ENCODE results near the gene FASTKD2. TPM values are rescaled to one million over a fixed set of nuclear protein-coding genes. Genes with fewer than 3 reads are reported as not detected.
A peak's percentile ranks its signal among the peaks of the same experiment; 100 is the strongest.

The FASTKD2 gene
- total RNA-seq, 1 donor = 38.7 TPM

DNA sequence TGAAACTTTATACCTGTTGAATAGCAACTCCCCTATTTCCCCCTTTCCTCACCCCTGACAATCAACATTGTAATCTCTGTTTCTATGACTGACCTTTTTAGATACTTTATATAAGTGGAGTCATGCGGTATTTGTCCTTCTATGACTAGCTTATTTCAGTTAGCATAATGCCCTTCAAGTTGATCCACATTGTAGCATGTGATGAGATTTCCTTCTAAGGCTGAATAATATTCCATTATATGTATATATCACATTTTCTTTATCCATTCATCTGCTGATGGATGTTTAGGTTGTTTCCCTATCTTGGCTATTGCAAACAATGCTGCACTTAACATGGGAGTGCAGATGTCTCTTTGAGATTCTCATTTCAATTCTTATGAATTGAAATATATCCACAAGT is 9.5 kb downstream of the FASTKD2 start:
- peaks cover 13% of the 10 kb centered on the region for H3K9me3 ChIP-seq (ENCODE audit: low read depth, low read length)
- H3K4me3 ChIP-seq (ENCODE audit: low read length) = no peak overlapping the region
- H3K4me1 ChIP-seq (ENCODE audit: insufficient read depth, low read length) = no peaks in the 10 kb centered on the region
- H3K27me3 ChIP-seq (ENCODE audit: insufficient read depth, low read length) = no peaks in the 10 kb centered on the region

DNA sequence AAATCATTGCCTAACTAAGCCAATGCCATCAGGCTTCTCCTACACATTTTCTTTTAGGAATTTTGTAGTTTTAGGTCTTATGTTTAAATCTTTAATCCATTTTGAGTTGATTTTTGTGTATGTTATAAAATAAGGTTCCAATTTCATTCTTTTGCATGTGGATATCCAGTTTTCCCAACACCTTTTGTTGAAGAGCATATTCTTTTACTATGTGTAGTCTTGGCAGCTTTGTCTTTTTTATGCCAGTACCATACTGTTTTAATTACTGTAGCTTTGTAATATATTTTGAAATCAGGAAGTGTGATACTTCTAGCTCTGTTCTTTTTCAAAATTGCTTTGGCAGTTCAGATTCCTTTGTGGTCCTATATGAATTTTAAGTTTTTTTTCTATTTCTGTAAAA is 11.0 kb downstream of the FASTKD2 start:
- H3K27me3 ChIP-seq (ENCODE audit: insufficient read depth, low read length) = no peaks in the 10 kb centered on the region
- no peak overlapping the region for H3K4me3 ChIP-seq (ENCODE audit: low read length)
- H3K4me1 ChIP-seq (ENCODE audit: insufficient read depth, low read length) = no peaks in the 10 kb centered on the region
- H3K9me3 ChIP-seq (ENCODE audit: low read depth, low read length) = peaks cover 23% of the 10 kb centered on the region

DNA sequence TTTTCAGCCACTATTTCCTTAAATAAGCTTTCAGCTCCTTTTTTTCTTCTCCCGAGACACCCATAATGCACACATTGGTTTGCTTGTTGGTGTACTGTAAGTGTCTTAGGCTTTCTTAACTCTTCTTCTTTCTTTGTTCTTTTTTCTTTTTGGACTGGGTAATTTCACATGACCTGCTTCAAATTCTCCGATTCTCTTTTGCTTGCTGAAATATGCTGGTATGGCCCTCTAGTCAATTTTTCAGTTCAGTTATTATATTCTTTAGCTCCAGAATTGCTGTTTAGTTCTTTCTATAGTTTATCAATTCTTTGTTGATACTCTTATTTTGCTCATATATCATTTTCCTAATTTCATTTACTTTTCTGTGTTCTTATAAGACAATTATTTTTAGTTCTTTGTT is 15.3 kb downstream of the FASTKD2 start:
- no peaks in the 10 kb centered on the region for H3K27me3 ChIP-seq (ENCODE audit: insufficient read depth, low read length)
- peaks cover 23% of the 10 kb centered on the region for H3K9me3 ChIP-seq (ENCODE audit: low read depth, low read length)
- H3K4me3 ChIP-seq (ENCODE audit: low read length) = no peak overlapping the region
- H3K4me1 ChIP-seq (ENCODE audit: insufficient read depth, low read length) = no peaks in the 10 kb centered on the region

DNA sequence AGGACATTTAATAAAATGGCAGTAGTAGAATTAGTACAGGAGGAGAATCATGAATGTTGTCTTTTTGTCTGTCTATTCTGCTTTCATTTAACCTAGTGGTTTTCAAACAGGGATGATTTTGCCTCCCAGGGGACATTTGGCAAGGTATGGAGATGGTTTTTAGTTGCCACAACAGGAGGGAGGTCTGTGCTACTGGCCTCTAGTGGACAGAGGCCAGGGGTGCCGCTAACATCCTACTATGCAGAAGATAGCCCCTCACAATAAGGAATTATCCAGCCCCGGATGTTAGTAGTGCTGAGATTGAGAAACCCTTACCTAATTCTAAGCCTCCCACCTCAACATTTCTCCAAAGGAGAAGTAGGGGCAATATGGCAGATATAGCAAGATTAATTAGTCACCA is 18.3 kb downstream of the FASTKD2 start:
- H3K4me3 ChIP-seq (ENCODE audit: low read length) = no peak overlapping the region
- H3K27me3 ChIP-seq (ENCODE audit: insufficient read depth, low read length) = no peaks in the 10 kb centered on the region
- peaks cover 15% of the 10 kb centered on the region for H3K9me3 ChIP-seq (ENCODE audit: low read depth, low read length)
- H3K4me1 ChIP-seq (ENCODE audit: insufficient read depth, low read length) = no peaks in the 10 kb centered on the region

DNA sequence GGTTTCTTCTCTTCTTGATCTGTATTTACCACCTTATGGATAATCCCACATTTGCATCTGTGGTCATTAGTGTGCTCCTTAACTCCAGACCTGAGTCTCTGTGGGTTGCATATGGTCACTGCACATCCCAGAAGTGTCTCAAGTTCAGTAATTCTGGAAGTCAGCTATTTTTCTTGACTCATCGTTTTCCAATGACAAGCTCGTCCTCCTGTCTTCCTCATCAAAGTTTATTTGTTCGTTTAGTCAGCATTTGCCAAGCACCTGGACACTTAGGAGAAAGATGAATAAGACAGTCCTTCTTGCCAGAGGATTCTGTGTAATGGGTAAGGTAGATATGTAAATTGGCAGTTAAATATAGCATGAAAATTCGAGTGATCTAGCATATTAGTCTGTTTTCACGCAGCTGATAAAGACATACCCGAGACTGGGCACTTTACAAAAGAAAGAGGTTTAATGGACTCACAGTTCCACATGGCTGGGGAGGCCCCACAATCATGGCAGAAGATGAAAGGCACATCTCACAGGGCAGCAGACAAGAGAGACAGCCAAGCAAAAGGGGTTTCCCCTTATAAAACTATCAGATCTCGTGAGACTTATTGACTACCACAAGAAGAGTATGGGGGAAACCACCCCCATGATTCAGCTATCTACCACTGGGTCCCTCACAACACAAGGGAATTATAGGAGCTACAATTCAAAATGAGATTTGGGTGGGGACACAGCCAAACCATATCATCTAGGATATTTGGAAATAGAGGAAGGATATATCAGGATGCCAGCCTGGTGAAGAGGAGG is 19.4 kb downstream of the FASTKD2 start:
- no peak overlapping the region for H3K4me3 ChIP-seq (ENCODE audit: low read length)

DNA sequence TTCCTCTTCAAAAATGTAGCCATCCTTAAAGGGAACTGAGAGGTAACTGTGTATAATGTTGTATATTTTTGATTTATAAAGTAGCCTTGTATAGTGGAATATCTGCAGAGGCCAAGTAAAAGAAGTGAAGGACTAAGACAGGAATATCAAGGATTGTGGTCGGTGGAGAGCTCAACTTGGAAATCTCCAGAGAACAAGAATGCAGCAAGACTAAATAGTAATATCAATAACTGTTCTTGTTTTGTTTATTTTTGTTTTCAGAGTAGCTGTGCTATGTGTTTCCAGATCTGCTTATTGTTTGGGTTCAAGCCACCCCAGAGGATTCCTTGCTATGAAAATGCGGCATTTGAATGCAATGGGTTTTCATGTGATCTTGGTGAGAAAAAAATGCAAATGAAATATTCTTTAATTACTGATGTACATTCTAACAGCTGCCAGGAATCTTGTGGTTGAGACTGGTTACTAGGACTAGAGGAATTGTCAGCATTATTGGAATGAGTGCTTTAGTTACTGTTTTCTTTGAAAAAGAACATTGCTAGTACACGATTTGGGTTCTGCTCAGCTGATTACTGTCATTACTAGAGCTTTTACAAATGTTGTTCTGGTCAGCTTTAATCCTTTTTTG is 25.0 kb downstream of the FASTKD2 start:
- Histone ChIP-seq H3K4me1 (ENCODE audit: insufficient read depth, low read length) (no peaks in the 10 kb centered on the region), H3K27me3 (ENCODE audit: insufficient read depth, low read length) (no peaks in the 10 kb centered on the region), H3K9me3 (ENCODE audit: low read depth, low read length) (no peaks in the 10 kb centered on the region)

More for the DNA sequence above, 19.4 kb downstream of the FASTKD2 start:
- peaks cover 11% of the 10 kb centered on the region for H3K9me3 ChIP-seq (ENCODE audit: low read depth, low read length)
- H3K27me3 ChIP-seq (ENCODE audit: insufficient read depth, low read length) = no peaks in the 10 kb centered on the region
- no peaks in the 10 kb centered on the region for H3K4me1 ChIP-seq (ENCODE audit: insufficient read depth, low read length)

DNA sequence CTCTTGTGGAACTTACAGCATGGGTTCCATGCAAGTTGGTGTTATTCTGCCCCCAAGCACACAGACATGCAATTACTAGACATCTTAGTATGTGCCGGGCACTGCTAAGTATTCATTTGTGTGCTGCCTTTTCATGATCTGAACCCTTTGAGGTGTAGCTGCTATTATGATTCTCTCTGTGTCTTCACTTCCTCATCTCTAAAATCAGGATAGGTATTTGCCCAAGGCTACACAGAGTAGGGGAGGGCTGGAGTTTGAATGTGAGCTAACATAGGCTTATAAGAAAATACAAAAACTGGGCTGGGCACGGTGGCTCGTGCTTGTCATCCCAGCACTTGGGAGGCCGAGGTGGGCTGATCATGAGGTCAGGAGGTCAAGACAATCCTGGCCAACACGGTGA is 27.2 kb downstream of the FASTKD2 start:
- H3K4me1 ChIP-seq (ENCODE audit: insufficient read depth, low read length) = peaks cover 4% of the 10 kb centered on the region

More for the DNA sequence above, 25.0 kb downstream of the FASTKD2 start:
- no peak overlapping the region for H3K4me3 ChIP-seq (ENCODE audit: low read length)

DNA sequence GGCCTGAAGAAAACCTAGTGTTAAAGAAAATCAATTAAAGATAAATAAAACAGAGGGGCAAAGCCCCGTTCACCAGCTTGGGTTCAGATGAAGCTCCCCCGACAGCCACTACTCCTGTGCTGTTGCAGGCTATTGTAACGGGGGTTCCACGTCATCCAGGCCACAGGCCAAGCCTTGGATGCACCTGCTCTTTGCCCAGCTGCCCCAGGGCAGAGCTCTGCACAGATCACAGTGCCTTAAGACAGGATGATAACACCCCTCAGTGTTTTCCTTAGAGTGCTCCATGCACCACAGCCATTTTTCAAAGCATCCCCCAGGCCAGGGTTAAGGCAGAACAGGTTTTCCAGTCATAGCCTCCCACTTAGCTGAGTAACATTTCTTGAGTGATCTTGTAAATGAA is 32.0 kb downstream of the FASTKD2 start:
- Histone ChIP-seq H3K4me1 (ENCODE audit: insufficient read depth, low read length) (peaks cover 30% of the 10 kb centered on the region), H3K9me3 (ENCODE audit: low read depth, low read length) (no peaks in the 10 kb centered on the region), H3K4me3 (ENCODE audit: low read length) (no peak overlapping the region), H3K27me3 (ENCODE audit: insufficient read depth, low read length) (no peaks in the 10 kb centered on the region)

More for the DNA sequence above, 27.2 kb downstream of the FASTKD2 start:
- no peak overlapping the region for H3K4me3 ChIP-seq (ENCODE audit: low read length)
- no peaks in the 10 kb centered on the region for H3K9me3 ChIP-seq (ENCODE audit: low read depth, low read length)
- no peaks in the 10 kb centered on the region for H3K27me3 ChIP-seq (ENCODE audit: insufficient read depth, low read length)

DNA sequence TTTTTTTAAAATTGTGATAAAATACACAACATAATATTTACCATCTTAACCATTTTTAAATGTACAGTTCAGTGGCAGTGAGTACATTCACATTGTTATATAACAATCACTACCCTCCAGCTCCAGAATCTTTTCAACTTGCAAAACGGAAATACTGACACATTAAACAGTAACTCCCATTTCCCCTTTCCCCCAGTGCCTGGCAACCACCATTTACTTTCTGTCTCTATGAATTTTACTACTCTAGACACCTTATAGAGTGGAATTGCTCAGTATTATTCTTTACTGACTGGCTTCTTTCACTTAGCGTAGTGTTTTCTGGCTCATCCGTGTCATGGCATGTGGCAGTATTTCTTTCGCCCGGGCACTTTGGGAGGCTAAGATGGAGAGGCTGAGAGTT is 32.6 kb downstream of the FASTKD2 start:
- Histone ChIP-seq H3K9me3 (ENCODE audit: low read depth, low read length) (no peaks in the 10 kb centered on the region), H3K4me3 (ENCODE audit: low read length) (no peak overlapping the region), H3K27me3 (ENCODE audit: insufficient read depth, low read length) (no peaks in the 10 kb centered on the region), H3K4me1 (ENCODE audit: insufficient read depth, low read length) (peaks cover 30% of the 10 kb centered on the region)

DNA sequence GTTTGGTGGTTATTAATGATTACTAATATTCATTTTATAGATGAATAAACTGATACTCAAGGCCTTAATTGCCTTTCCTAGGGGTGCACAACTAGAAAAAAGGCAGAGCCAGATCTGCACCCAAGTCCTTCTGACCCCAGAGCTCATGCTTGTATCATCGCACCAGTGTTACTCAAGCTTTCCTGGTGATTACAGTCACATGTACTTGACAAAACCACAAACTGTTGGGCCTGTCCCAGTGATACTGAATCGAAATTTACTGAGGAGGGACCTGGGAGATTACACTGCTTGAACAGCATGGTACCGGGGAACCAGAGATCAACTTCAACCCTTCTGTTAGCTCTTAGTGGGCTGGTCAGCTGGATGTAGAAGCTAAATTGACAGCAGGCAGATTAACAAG is 33.7 kb downstream of the FASTKD2 start:
- no peak overlapping the region for H3K4me3 ChIP-seq (ENCODE audit: low read length)
- H3K4me1 ChIP-seq (ENCODE audit: insufficient read depth, low read length) = peaks cover 30% of the 10 kb centered on the region
- H3K9me3 ChIP-seq (ENCODE audit: low read depth, low read length) = no peaks in the 10 kb centered on the region
- H3K27me3 ChIP-seq (ENCODE audit: insufficient read depth, low read length) = no peaks in the 10 kb centered on the region

DNA sequence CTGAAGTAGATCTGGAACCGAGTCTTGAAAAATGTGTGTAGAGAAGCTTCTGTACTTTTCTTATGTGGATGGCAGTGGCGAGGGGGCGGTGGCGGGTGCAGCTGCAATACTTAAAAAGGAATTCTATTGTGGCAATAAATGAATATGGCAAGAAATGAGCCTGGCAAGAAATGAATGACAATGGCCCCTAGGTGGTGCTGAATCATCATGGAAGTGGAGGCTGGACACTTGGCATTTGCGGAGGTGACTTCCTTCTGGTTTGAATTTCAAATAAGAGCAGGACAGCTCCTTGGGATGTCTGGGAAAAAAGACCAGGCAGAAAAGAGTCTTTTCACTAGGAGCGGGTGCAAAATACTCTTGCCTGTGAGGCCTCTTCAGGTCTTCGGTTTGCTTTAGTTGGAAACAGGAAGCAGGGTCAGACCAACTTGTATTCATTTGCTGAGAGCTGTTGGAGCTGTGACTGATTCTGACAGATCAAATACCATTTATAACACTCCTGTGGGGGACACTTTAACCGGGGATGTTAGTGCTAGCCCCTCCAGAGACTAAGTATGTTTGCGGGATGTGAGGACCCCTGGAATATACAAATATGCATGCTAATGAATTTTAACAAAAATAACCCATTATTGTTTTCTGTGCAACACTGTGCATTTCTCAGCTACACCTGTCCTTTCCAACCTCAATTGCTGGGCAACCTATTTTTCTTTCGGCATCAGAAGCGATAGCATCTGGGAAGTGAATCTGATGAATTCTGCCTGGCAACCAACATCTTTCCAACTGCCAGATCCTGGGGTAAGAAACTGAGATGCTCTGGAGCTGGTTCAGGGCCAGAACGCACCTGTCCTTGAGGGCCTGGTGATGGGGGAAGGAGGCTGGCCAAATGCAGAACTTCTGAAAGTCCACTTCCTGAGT is 35.4 kb downstream of the FASTKD2 start:
- Histone ChIP-seq H3K9me3 (ENCODE audit: low read depth, low read length) (no peaks in the 10 kb centered on the region), H3K27me3 (ENCODE audit: insufficient read depth, low read length) (no peaks in the 10 kb centered on the region), H3K4me3 (ENCODE audit: low read length) (peak overlapping the region; percentile 14), H3K4me1 (ENCODE audit: insufficient read depth, low read length) (peaks cover 30% of the 10 kb centered on the region)

DNA sequence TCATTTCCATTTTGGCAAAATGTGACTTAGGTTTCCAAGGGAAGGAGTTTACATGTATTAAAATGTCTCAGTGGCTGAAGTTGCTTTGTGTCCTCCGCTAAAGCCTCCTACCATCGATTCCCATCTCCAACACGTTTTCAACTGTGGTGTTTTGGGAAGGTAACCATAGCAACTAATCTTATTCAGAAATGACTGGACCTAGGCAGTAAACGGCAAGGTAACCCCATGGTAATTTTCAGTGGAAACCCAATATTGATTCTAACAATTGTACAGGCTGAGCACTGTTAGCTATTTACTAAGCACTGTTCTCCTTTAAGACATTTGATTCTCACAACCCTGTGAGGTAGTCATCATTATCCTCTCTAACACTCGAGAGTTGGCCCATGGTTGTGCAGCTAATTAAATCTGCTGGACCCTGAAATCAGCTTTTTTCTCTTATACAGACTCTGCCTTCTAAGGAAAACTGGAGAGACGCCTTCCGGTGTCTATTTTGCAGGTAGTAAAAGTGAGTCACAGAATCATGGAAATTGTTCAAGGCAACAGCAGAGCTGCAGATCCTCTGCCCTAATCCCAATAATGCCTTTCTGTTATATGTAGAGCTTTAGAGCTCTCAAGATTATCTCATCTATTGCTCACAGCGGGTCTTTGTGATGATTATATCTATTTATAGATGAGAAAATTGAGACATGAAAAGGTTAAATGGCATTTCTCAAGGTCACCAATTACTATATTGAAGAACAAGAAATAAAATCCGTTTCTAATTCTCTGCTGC is 36.2 kb downstream of the FASTKD2 start:
- no peaks in the 10 kb centered on the region for H3K9me3 ChIP-seq (ENCODE audit: low read depth, low read length)
- no peaks in the 10 kb centered on the region for H3K27me3 ChIP-seq (ENCODE audit: insufficient read depth, low read length)
- H3K4me3 ChIP-seq (ENCODE audit: low read length) = no peak overlapping the region
- H3K4me1 ChIP-seq (ENCODE audit: insufficient read depth, low read length) = peaks cover 30% of the 10 kb centered on the region

DNA sequence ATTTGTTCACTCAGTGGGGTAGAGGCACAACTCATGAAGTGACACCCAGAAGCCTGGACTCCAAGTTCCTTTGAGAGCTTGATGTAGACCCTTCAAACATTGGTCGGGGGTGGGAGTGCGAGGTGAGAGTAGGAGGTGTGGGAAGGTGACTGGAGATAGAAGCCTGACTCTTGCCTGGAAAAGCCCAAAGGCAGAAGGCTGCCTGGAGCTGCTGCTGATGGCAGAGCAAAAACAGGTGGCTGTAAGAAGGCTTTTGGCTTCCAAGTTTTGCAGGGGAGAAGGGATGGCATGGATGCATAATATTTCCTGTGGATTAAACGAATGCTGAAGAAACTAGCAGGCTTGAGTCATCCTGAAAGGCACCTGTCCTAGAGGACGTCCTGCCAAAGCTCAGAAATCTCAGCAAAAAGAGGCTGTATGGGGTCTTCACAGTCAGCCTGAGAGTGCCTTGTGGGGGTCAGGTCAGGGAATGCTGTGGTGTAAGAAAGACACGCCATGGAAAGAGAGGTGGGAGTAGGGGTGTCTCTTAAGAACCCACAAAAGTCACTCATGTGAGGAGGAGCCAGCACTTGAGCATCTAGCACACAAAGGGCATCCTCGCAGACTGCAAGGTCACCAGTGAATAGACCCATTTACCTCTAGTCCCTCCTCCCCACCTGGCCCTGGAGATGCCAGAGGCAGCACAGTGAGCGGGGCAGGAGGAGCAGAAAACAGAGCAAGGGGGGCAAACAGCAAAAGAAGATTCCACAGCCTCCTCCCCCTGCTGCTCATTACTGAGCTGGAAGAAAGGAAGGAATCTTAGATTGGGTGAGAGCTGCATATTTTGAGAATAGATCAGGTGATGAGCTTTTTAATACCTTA is 37.5 kb downstream of the FASTKD2 start:
- Histone ChIP-seq H3K27me3 (ENCODE audit: insufficient read depth, low read length) (no peaks in the 10 kb centered on the region), H3K9me3 (ENCODE audit: low read depth, low read length) (no peaks in the 10 kb centered on the region), H3K4me3 (ENCODE audit: low read length) (no peak overlapping the region), H3K4me1 (ENCODE audit: insufficient read depth, low read length) (peaks cover 25% of the 10 kb centered on the region)

DNA sequence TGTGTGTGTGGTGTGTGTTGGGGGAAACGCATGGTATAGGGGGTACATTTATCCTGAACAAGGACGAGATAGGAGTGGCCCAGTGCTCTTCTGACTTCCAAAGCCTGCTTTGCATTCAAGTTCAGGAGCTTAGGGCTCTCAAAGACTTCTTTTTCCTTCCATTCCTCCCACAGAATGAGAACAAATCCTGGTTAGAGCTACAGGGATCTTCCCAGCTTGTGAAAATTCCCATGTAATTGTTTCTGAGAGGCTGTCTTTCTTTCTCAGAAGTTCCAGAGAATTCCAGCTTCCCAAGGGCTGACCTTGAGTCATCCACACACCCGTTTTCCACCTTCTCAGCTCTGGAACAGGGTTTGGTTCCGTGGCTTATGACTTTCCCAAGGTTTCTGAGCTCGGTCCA is 38.9 kb downstream of the FASTKD2 start:
- Histone ChIP-seq H3K9me3 (ENCODE audit: low read depth, low read length) (no peaks in the 10 kb centered on the region), H3K4me3 (ENCODE audit: low read length) (no peak overlapping the region)

More for the DNA sequence above, 38.9 kb downstream of the FASTKD2 start:
- Histone ChIP-seq H3K4me1 (ENCODE audit: insufficient read depth, low read length) (peaks cover 14% of the 10 kb centered on the region), H3K27me3 (ENCODE audit: insufficient read depth, low read length) (no peaks in the 10 kb centered on the region)

Data from mononuclear cell (primary cell).